CD4-positive, alpha-beta T cell treated with Interleukin-6 at 100 ng/mL for 8 hours (primary cell): ENCODE results near the gene GLI1.
A peak's percentile ranks its signal among the peaks of the same experiment; 100 is the strongest.
"Not testable (repeated sequence)": the region's sequence is repeated elsewhere in the genome, so short reads cannot be mapped to it uniquely, and the experiment has no call there.

Source experiments
- DNase-seq: peaks from one replicate; pipeline ENCODE4 v3.0.0-alpha.2; 2020; ENCODE audit warnings: mixed read lengths, low spot score

Gene GLI1

DNA sequence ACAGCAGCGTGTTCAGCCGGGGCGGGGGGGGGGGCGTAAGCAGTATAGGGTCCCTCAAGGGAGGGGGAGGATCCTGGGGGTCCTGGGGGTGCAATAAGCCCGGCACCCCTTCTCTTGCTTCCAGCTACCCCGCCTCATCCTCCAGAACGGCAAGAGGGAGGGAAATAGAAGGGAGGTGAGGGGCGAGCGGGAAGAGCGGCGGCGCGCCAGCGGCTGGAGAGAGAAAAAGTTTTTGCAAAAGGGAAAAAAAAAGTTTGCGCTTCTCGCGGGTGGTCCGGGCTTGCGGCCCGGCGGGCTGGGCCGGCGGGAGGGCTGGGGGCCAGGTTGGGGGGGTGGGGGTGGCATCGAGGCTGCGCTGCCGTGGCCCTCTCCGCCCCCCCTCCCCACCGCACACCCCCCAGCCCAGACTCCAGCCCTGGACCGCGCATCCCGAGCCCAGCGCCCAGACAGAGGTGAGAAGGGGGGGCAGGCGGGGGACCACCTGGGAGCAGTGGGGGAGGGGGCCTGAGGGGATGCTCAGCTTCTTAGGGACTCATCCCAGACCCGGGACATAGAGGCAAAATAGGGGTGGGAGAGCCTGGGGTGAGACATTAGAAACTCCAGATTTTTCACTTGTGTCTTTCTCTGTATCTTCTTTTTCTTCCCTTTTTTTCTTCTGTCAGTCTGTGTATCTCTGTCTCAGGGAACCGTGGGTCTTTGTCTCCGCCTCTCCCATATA, at the start of gene GLI1:
Gene GLI1 (plus strand): TSS at position 36 of the 718 bp plus-strand sequence. CDS start 3,907 bp downstream, outside the sequence.
- no peak for DNase-seq

DNA sequence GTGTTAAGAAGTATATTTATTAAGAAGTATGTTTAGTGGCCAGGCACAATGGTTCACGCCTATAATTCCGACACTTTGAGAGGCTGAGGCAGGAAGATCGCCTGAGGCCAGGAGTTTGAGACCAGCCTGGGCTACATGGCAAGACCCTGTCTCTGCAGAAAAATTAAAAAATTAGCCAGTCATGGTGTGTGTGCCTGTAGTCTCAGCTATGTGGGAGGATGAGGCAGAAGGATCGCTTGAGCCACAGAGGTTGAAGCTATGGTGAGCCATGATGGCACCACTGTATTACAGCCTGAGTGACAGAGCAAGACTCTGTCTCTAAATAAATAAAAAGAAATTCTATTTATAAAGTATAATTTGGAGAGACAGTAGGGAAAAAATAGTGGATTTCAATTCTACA, 49.1 kb upstream of the GLI1 start:
- no peak for DNase-seq

DNA sequence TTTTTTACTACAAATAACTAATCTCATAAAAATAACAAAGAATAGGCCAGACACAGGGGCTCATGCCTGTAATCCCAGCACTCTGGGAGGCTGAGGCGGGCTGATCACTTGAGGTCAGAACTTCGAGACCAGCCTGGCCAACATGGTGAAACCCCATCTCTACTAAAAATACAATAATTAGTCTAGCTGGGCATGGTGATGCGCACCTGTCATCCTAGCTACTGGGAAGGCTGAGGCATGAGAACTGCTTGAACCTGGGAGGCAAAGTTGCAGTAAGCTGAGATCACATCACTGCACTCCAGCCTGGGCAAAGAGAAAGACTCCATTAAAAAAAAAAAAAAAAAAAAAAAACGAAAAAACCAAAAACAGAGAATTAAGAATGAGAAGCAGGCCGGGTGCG, 45.4 kb upstream of the GLI1 start:
- DNase-seq: not testable (repeated sequence)

DNA sequence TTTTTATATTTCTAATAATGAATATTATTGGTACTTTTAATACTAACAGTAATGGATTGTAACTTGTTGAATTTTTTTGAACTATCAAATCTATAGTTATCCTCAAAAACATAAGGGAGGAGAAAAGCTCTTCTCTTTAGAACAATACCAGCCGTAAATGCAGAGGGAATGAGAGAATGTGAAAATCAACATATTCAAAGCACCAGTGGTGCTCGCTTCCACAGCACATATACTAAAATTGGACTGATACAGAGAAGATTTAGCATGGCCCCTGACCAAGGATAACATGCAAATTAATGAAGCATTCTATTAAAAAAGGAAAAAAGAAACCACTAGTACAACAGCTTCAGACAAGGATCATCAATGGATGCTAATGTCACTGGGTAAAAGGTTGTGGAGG, 44.5 kb upstream of the GLI1 start:
- DNase-seq: no peak

DNA sequence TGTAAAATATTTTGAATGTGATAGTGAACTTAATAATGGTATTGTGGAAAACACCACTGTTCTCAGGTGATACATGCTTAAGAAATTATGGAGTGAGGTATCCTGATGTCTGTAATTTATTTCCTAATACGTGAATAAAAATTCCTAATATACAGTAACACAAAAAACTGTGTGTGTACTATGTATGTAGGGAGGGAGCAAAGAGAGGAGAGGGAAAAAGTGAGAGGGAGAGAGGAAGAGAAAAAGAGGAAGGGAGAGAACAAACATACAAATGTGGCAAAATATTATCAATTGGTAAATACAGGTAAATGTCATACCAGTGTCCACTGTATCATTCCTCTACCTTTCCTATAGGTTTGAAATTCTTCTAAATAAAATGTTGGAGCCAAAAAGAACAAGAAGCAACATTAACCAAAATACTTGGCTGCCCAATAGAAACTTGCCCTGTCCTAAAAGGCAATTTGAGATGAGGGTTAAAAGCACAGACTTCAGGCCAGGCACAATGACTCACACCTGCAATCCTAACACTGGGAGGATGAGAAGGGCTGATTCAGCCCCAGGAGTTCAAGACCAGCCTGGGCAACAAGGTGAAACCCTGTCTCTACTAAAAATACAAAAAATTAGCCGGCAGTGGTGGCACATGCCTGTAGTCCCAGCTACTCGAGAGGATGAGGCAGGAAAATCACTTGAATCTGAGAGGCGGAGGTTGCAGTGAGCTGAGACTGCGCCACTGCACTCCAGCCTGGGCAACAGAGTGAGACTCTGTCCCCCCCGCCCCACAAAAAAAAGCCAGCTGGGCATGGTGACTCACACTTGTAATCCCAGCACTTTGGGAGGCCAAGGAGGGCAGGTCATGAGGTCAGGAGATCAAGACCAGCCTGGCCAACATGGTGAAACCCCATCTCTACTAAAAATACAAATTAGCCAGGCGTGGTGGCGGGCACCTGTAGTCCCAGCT, 43.3 kb upstream of the GLI1 start:
- DNase-seq: no peak

DNA sequence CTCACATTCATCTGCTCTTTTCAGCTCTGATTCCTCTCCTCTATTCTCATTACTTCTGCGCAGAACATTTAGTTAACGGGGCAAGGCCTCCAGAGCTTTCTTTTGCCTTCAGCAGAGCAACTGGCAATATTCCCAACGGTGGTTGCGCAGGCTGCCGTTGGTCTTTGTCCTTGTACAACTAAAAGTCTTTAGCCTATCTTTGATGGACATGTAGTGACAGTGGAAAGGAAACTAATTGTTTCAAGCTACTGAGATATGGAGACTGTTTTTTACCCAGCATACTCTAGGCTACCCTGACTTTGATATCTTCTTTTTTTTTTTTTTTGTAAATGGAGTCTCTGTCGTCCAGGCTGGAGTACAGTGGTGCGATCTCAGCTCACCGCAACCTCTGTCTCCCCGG, 41.3 kb upstream of the GLI1 start:
- DNase-seq: no peak

DNA sequence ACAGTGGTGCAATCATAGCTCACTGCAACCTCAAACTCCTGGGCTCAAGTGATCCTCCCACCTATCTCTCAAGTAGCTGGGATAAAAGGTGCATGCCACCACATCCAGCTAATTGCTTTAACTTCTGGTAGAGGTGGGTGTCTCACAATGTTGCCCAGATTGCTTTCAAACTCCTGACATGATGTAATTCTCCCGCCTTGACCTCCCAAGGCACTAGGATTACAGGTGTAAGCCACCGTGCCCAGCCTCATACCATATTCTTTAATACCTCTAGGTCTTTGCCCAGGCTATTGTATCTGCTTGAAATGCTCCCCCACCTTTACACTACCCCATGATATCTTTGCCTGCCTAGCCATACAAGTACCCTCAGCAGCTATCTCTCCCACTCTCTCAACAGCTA, 40.1 kb upstream of the GLI1 start:
- DNase-seq: no peak

DNA sequence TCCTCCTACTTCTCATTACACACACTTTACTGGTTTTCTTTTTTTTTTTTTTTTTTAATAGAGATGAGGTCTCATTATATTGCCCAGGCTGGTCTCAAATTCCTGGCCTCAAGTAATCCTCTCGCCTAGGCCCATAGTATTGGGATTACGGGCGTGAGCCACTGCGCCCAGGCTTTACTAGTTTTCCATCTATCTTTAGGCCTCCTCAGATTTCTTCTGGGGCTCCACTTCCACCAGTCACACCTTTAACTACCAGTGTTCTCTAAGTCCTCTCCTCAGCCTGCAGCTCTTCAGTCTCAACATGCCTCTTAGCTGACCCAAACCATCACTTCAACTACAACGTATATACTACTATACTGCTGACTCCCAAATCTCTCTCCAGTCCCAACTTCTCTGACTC, 39.1 kb upstream of the GLI1 start:
- DNase-seq: no peak

DNA sequence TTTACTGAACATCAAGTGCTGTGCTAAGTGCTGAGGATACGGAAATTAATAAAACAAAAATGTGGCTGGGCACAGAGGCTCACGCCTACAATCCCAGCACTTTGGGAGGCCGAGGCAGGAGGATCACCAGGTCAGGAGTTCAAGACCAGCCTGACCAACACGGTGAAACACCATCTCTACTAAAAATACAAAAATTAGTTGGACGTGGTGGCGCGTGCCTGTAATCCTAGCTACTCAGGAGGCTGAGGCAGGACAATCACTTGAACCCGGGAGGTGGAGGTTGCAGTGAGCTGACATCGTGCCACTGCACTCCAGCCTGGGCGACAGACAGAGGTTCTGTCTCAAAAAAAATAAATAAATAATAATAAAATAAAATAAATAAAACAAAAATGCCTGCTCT, 32.6 kb upstream of the GLI1 start:
- not testable (repeated sequence) for DNase-seq

DNA sequence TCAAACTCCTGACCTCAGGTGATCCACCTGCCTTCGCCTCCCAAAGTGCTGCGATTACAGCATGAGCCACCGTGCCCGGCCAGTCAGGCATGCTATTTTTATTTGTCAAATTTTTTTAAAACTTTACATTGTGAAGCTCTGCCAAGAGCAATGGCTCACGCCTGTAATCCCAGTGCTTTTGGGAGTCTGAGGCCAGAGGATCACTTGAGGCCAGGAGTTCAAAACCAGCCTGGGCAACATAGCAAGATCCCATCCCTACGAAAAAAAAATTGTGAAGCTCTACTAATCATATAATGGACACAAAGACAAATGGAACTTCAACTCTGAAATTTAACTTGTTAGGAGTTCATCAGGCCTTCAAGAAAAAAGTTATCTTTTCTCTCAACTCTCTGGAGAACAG, 30.6 kb upstream of the GLI1 start:
- DNase-seq: no peak

DNA sequence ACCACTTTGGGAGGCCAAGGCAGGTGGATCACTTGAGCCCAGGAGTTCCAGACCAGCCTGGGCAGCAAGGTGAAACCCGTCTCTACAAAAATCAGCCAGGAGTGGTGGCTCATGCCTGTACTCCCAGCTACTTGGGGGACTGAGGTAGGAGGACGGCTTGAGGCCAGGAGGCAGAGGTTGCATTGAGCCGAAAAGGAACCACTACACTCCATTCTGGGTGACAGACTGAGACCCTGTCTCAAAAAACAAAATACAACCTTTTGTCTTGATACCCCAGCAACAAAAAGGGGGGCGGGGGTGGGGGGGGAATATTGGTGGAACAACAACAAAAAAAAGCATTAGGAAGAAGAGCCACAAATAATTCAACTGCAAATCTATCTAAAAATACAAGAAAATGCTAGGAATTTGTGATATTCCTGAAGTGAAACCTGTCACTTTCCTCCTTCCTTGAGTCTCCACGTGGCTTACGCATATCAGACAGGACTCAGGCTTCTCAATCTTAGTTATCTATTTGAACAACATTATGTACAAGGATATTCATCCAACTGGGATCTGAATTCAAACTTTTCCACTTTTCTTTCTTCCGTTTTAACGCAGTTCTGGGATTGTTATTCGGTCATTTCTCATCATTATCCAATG, 30.0 kb upstream of the GLI1 start:
- no peak for DNase-seq

DNA sequence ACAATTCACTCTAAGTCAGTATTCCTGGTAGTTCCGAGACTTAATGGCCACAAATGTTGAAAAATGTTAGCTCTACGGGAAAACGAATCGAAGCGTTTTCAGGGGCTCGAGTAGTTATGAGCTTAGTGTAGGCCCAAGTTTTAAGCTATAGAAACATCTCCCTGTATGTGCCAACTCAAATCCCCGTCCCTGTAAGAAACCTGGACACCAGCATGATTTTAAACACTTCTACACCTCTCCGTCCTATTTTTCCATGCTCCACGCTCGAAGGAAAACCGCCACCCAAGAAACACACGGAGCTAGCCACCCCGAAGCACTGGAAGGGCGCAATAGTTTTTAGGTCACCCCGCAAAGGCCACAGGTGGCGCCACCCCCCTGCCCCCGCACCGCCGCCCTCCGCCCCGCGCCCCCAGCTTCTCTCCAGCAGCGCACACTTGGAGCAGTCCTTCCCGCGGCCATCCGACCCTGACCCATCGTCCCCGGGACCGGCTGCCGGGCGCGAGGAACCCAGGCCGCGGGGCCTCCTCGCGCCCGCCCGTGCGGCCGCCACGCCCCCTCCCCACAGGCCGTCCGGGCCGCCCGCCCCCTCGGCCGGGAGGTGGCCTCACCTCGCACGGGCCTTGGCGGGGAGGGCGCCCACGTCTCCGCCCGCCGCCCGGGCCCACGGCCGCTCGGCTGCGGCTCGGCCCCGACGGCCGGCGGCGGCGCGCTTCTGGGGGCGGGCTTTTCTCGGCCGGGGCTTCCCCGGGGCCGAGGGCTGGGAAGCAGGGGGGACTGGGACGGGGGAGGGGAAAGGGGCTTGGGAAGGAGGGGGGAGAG, 29.3 kb upstream of the GLI1 start:
- DNase-seq: peak; percentile 17

DNA sequence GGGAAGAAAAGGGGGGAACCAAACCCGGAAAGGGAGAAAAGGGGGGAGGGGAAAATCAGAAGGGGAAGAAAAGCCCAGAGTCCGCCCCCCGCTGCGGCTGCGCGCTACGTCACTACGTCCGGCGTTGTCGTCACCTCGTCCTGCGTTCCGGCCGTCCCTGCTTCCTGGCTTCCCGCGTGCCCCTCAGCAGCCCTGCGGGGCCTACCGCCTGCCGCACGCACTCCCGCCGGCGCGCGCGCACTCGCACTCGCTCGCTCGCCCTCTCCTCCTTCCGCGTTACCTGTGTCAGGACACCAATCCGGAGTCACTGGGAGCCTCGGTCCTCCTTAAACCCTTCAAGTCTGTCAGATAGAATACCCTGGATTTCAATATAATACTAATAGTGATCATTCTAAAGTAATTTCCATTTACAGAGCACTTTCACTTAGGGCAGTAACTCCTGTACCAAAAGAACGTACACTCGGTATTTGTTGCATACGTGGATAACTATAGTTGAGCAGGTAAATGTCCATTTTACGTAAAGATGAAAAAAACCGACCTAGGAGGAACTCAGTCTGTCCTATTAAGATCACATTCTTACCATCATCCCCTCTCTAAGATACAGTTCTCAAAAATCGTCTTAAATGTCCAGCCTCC, 28.5 kb upstream of the GLI1 start, which contains the start of gene R3HDM2:
Gene R3HDM2 (minus strand): TSS at position 113 of the 636 bp plus-strand sequence. CDS start 120,615 bp downstream, outside the sequence.
- DNase-seq: peak; percentile 95

DNA sequence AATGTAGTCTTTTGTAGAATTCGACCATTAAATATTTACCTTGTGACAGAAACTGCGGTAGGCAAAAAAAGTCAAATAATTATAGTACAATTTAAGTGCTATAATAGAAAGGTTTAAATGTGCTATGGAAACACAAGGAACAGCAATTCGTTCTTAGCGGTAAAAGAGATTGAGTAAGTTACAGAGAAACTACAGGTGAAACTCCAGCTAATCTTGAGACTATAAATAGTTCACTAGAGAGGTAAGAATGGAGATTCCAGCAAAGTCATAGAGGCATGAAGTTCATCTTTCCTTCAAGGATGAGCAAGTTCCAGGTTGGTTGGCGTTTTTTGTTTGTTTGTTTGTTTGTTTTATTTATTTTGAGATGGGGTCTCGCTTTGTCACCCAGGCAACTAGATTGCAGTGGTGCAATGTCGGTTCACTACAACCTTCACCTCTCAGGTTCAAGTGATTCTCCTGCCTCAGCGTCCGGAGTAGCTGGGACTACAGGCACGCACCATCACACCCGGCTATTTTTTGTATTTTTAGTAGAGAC, 27.9 kb upstream of the GLI1 start:
- DNase-seq: no peak

DNA sequence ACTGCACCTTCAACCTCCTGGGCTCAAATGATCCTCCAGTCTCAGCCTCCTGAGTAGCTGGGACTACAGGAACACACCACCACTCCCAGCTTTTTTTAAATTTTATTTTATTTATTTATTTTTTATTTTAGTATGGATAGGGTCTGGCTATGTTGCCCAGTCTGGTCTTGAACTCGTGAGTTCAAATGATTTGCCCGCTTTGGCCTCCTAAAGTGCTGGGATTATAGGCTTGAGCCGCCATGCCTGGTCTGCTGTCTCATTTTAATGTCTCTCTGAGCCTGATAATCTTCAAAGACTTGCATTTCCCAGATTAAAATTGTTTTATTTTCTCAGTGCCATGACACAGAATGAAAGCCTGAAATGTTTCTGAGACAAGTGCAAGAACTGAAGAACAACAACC, 26.2 kb upstream of the GLI1 start:
- no peak for DNase-seq

DNA sequence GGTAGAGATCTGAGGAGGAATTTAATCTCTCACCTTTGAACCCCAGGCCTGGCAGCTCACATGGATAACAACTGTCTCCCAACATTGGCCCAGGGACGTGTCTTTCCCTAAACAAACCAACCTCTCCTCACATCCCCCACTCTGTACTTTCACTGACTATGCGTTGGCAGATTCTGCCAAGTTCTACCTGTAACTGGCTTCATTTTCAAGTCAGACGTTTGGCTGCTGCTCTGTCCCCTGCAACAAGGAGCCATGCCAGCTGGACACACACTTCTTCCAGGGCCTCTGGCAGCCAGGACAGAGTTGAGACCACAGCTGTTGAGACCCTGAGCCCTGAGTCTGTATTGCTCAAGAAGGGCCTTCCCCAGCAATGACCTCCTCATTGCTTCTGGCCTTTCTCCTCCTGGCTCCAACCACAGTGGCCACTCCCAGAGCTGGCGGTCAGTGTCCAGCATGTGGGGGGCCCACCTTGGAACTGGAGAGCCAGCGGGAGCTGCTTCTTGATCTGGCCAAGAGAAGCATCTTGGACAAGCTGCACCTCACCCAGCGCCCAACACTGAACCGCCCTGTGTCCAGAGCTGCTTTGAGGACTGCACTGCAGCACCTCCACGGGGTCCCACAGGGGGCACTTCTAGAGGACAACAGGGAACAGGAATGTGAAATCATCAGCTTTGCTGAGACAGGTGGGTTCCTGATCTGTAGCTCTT, 24.9 kb upstream of the GLI1 start, which contains the start of gene INHBC:
Gene INHBC (plus strand): TSS at position 268 of the 707 bp plus-strand sequence. CDS start 103 bp downstream, at position 371.
- no peak for DNase-seq

DNA sequence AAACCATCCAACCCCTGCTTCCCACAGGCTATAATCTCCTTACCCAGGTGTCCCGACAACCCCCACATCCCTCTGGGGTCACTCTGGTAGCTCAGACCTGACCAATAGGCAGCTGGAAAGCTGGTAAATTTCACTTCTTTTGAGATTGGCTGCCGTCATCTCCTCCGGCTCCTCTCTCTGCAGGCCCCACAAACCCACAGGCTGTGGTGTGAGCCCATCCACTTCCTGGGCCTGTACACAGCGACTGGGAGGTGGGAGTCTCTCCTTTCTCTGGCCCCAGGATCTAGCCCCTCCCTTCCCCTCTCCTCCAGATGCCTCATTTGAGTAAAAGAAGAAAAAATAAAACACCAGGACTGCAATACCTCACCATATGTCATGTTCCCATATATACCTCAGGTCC, 24.3 kb upstream of the GLI1 start:
- DNase-seq: no peak

DNA sequence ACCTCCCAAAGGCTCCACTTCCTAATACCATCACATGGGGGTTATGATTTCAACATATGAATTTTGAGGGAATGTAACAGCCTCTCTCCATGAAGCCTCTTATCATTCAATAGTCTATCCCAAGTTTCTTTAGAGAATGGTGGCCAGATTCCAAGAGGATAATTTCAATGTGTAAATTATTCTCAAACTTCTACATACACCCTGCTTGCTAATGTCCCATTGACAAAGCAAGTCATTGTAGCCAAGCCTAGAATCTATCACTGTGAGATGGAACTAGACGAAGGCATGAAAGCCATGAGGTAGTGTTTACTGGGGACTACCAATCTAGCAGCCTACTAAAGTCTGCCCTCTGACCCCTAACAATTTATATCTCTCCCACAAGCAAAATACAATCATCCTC, 21.2 kb upstream of the GLI1 start:
- no peak for DNase-seq

DNA sequence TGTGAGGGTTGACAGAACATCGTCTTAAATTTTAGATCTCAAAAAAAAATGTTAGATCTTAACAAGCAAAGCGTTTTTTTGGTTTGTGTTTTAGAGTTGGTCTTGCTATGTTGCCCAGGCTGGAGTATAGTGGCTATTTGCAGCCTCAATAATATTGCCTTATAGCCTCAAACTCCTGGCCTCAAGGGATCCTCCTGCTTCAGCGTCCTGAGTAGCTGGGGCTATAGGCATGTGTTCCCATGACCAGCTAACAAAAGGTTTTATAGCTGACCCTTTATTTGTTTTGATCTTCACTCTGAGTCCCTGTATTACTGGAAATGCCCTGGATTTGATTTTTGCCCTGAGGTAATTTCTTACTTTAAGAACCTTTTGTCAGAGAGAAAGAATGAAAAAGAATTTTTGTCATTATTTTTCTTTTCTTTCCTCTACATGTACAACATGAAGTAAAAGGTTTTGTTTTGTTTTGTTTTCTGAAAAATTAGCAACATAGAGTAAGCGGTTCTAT, 19.8 kb upstream of the GLI1 start:
- no peak for DNase-seq

DNA sequence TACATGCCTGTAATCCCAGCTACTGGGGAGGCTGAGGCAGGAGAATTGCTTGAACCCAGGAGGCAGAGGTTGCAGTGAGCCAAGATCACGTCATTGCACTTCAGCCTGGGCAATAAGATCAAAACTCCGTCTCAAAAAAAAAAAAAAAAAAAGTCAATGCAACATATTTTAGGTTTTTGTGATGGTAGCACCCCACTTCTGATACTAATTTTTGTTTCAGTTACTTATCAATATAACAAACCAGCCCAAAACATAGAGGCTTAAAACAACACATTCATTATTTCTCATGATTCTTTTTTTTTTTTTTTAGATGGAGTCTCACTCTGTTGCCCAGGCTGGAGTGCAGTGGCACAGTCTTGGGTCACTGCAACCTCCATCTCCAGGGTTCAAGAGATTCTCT, 18.2 kb upstream of the GLI1 start:
- DNase-seq: not testable (repeated sequence)
